ENCODE results near the gene ADARB2.

Gene ADARB2

GRCh38 chr10:1735562-1735961 is 1.8 kb downstream of the ADARB2 start:
- DNase-seq, result no peak

DNA sequence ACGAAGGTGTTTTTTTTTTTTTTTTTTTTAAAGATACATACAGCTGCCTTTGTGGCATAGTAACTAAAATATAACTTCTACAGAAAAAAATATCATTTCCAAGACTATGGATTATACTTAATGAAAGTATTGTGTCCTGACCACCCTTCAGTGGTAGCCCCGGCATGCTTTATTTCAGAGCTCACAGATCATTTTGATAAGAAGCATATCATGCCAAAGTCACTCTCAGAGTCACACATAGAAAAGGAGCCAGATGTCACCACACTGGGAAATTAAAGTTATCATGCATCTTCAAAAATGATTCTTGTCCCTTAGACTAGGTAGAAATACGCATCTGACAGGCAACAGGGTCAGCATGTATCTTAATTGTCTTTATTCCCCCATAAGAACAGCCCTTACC is 3.0 kb downstream of the ADARB2 start:
- DNase-seq, result no peak

GRCh38 chr10:1733720-1734119 is 3.6 kb downstream of the ADARB2 start:
- DNase-seq, result no peak

DNA sequence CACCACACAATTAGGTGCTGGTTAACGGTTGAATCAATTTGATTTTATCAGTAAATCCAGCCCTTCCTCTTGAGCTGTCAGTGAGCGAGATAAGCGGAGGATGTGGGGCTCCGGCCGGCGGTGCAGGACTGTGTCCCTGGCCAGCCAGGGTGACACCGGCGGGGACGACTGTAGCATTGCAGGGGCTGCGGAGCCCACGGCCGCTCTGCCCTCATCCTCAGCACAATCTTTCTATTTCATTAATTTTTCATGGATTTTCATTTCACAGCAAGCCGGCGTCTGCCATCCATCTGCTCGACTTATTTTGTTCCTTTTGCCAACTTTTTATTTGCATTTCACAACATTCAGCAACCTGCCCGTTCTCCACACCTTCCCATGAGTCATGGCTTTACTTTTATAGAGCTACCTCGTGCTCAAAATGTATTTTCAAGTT is 4.7 kb downstream of the ADARB2 start:
- DNase-seq, result no peak

GRCh38 chr10:1731592-1731991 is 5.7 kb downstream of the ADARB2 start:
- no peak for DNase-seq

DNA sequence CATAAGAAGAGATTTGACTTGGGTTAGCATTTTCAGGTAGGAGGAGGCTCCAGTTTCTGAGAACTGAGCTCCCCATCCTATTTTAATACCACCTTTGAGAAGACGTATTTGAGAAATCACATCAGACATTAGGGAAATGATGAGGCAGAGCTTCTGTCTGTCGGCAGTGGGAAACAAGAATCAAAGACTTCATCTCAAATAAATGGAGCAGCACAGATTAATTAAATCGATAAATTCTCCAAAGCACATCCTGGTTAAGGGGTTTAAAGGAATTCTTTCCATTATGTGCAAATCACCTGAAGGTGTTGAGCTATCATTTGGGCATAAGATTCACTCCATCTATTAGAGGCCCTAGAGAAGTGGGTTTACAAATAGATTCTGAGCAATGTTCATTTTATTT is 7.6 kb downstream of the ADARB2 start:
- DNase-seq, result no peak

GRCh38 chr10:1726861-1727260 is 10.5 kb downstream of the ADARB2 start:
- no peak for DNase-seq

DNA sequence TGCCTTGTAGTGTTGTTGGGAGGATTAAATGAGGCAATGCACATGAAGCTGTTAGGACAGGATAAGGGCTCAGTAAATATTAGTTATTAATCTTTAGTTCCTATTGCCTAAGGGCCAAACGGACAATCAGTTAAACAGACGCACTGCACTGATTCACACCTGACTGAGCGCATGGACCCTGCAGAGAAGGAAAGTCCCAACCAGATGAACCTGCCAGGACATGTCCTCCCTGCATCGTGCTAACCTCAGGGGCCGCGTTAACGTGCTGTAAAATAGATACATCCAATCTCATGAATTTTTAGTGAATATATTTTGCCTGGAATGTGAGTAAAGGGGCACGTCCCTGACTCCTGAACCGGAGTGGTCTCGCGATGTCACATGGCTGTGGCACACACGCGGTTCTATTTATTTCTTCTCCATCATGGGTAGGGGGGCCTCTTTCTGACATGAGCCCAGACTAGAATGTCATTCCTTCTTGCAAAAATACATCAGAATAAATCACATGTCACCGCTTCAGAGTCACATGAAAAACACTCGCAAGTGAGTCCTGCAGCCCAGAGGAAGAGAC is 12.3 kb downstream of the ADARB2 start:
- DNase-seq, result no peak

- DNase-seq, result no peak
These were observed 20.5 kb downstream of the ADARB2 start for GRCh38 chr10:1716839-1717238.

DNA sequence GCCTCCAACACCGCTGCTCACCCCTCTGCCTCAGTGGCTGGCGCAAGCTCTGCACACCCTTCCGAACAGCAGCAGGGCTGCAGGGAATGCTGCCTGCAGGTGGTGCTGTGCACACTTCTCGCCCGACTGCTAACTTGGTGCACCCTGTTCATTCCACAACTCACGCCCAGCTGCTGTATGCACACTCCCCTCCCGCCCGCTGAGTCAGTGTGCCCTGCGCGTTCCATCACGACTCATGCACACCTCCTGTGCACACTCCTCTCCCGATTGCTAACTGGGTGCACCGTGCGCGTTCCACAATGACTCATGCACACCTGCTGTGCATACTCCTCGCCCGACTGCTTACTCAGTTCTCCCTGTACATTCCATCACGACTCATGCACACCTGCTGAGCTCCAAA is 21.5 kb downstream of the ADARB2 start:
- no peak for DNase-seq

- no peak for DNase-seq
These were observed 24.2 kb downstream of the ADARB2 start for GRCh38 chr10:1712944-1713671.

- DNase-seq, result no peak
These were observed 25.0 kb downstream of the ADARB2 start for GRCh38 chr10:1712314-1712713.

DNA sequence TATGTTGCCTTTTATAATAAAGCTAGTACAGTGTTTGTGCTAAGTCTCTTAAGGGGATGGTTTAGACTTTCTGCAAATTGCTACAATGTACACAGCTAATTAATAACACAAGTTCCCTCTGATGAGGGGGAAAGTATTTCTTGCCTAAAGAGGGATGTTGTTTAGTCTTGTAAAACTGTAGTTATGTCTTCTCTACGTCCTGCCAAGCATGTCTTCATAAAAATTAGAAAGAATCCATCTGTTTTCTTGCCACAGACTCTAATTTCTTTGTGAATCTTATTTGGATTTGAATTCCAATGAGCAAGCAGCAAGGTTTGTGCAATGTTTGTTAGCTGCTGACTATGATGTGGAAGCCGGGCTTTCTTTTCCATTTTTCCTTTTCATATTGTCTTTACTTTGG is 28.2 kb downstream of the ADARB2 start:
- DNase-seq, result no peak

DNA sequence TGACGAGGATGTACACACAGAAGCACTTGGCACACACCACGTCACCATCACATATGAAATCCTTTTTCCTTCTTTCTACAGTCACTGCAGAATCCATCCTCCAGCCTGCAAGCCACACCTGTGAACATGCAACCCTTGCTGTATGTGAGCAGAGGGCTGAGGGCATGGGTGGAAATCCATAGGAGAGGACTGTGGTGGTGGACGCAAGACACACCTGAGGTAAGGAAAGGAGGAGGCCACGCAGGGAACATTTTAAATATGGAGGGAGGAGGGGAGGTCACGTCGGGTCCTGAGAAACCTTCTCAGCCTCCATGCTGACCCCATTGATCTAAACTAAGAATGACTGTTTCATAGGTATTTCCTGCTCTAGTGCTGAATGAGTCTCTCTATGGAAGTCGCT is 28.6 kb downstream of the ADARB2 start:
- DNase-seq, result no peak

DNA sequence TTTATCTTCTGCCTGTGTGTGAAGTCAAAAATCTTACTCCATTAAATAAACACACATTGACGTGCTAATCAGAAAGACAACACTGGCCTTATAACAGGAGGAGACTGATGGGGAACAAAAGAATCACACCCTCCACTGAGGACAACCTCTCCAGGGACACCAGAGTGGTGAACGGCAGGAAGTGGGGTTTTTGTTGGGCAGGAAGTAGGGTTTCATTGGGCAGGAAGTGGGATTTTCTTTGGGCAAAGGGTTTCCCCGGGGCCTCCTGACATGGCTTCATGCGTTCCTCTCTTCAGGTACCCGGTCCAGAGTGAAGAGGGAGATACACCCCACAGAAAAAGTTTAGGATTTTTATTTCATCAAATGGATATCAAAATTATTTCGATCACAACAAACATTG is 30.6 kb downstream of the ADARB2 start:
- no peak for DNase-seq

- DNase-seq, result no peak
These were observed 31.1 kb downstream of the ADARB2 start for GRCh38 chr10:1706256-1706655.

DNA sequence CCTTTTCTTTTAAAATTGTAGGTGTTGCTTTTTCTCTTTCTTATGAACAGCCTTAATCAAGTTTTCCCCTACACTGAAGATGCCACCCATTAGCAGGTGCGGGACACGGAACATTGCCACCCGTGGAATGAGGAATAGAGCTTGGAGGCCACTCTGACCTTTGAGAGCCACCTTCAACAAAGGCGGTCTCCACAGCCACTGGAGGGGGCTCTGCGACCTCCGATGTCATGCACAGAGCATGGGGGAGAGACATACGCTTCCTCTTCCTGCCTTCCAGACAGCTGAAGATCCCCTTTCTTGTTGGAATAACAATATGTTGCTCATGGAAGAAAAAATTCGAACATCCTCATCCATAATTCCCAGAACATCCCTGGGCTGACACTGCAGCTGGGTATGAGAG is 39.1 kb downstream of the ADARB2 start:
- no peak for DNase-seq

DNA sequence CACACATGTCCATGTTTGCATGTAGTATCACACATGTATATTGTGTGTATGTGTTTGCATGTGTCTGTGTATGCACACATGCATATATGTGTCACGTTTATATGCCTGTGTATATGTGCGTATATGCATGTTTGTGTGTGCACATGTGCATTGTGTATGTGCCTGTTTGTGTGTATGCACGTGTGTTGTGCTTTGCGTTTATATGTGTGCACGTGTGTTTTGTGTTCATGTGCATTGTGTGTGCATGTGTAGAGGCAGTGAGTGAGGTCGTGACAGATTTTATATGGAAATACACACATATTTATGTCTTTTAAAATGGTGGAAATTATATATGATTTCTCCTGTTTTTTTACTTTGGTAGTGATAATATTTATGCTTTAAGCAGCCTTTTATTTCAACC is 41.2 kb downstream of the ADARB2 start:
- no peak for DNase-seq

DNA sequence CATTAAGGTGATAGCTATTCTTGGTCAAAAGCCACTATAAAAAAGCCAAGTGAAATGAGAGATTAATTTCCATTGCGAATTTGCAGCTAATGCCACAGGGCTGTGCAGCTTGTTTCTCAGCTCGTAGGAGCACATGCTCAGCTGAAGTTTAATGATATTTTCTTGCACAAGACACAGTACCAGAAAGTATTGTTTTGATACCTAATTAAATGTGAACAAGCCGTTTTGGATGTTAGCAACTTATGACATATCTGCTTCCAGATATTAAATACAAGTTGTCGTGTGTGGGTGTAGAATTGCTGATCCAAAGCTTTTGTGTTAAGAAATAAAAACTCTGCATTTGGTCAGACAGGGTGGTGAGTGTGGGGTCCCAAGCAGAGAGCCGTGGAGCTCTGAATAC is 47.2 kb downstream of the ADARB2 start:
- DNase-seq, result no peak

DNA sequence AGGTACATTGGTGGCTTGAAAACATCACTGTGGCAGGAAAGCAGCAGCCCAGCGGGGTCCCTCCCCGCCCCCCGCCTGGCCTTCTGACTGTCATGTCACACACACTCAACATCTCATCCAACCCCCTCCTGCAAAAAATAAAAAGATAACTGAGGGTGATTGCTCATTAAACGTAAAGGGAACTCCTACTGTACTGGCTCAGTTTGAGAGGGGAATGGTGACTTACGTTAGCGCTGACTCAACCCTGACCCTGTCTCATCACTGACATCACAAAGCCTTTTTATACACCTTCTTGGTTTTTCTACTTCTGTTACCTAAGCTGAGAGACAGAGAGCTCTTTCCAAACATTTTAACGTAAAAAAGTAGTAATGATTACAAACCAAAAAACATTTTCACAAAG is 48.8 kb downstream of the ADARB2 start:
- DNase-seq, result no peak

- no peak for DNase-seq
These were observed 49.6 kb downstream of the ADARB2 start for GRCh38 chr10:1687623-1688150.

DNA sequence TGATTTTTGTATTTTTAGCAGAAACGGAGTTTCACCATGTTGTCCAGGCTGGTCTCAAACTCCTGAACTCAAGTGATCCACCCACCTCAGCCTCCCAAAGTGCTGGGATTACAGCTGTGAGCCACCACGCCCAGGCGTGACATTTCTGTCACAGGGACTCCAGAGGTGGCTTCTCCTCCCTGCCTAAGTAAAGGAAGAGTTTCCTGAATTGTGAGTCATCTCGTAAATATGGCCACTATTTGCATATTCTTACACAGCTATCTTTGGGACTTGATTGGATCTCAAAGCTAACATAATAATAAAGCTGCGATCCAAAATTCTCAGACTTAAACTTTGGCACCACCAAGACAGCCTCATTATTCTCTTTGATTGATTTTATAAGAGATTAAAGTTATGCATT is 50.1 kb downstream of the ADARB2 start:
- no peak for DNase-seq

DNA sequence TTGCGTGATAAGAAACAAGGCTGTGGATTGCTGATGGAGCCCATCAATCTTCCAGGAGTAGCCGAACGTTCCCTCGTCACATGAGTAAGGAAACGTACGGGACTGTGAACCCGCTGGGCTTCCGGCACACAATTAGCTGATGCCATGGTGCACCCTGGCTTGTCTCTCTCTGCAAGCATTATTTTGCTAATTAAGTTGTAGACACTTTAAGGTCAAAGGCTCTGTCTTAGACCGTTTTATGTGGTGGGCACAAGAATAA is 50.9 kb downstream of the ADARB2 start:
- no peak for DNase-seq

GRCh38 chr10:1685699-1686490 is 51.4 kb downstream of the ADARB2 start:
- DNase-seq, result no peak

All from GDM1 (cell line).